ENCODE data around the gene TMUB1.

Gene TMUB1

DNA sequence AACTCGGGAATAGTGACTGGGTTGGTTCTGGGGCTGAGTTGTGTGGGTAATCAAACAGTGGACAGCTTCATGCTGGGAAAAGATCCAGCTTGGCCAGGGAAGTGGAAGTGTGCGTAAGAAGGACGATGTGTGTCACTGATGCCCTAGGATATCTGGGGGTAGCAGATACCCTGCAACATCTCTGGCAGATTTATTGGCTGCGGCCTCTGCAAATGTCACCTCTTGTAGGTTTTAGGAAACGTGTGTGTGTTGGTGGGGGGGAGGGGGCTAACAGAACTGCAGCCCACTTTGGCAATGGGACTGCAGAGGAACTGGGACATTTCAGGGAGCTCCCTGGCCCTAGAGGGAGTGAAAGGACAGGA, 2.0 kb upstream of the TMUB1 start:
- no peak for DNase-seq (ENCODE audit: low spot score)

DNA sequence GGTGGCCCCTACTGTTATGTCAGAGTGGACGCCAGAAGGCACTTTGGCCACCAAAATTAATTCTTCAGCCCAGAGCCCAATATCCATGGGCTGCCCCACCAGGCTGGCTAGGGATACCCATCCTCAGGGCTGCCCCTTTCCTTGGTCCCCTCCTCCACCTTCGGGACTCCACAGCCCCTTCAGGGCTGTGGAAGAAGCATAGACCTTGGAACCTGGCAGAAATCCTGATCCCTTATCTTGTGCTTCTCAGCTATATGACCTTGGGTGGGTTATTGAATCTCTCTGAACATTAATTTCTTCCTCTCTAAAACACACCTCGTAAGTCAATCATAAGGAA, 499 bp upstream of the TMUB1 start:
- no peak for DNase-seq (ENCODE audit: low spot score)

DNA sequence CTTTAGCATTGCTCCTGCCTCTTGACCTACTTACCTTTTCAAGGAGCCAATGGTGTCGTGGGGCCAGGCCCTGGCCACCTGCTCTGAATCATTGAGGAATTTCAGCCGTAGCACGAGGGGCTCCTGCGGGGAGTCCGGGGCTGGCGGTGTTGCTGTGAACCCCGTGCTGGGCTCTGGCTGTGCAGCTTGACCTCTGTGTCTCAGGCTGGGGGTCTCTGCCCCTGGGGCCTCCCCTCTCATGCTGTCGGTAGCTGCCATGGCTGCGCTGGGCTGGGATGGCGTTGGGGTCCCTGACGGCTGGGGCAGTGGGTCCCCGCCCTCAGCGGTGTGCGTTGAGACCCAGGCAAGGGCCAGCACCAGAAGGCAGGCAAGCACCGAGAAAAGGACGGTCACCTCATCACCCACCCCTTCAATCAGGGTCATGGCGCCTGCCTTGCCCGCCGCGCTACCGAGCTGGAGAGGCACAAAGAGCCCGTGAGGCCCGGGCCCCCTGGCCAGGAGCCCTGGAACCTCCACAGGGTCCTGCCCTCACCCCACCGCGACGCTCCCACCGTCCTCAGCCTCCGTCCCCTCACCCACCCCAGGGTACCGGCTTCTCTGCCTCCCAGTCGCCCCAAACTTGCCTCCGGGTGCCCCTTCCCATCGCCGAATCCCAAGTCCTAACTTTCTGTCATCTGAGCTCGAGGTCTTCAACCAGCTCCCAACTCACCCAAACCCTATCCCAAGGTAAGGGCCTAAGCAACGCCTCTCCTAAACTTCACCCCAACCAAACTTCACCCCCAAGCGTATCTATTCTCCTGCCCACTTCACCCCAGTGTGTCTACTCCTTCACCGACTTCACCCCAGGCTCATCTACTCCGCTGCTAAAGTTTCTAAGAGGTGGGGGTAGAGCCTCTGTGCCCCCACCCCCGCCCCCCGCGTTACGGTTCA, 887 bp downstream of the TMUB1 start:
- no peak for DNase-seq (ENCODE audit: low spot score)

DNA sequence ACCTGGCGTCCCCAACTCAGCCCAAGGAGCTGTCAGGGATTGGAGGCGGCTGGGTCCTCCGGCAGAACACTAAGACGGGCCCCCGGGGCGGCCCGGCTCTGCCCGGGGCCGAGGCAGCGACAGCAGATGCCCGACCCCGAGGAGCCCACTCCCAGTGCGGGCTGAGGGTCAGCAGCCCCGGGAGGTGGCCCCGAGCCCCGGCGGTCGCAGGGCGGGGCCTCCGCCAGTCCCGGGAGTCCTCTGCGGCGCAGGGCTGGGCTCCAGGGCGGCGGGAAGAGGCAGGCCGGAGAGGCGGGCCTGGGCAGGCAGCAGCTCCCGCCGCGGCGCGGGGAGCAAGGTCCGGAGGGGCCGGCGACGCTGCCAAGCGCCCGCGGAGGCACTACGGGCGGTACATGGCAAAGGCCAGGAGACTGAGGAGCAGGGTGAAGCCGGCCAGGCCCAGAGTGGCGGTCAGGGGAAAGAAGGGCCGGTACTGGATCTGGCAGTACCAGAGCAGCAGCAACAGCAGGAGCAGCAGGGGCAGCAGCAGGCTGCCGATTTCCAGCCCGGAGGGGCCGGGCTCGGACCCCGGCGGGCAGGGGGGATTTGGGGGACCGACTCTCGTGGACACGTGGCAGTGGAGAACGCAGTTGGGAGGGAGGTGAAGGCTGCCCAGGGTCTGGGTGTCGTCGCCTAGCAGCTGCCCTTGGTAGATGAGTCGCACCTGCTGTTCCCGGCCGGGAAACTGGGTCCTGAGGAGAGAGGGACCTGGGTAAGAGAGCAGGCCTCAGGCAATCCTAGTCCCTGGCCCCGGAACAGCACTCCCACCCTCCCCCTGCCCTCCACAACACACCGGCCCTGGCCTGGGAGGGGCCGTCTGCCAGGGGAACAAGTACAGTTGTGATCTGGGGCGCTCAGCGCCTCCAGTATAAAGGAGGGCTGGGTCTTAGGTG, 1.9 kb downstream of the TMUB1 start:
- no peak for DNase-seq (ENCODE audit: low spot score)

DNA sequence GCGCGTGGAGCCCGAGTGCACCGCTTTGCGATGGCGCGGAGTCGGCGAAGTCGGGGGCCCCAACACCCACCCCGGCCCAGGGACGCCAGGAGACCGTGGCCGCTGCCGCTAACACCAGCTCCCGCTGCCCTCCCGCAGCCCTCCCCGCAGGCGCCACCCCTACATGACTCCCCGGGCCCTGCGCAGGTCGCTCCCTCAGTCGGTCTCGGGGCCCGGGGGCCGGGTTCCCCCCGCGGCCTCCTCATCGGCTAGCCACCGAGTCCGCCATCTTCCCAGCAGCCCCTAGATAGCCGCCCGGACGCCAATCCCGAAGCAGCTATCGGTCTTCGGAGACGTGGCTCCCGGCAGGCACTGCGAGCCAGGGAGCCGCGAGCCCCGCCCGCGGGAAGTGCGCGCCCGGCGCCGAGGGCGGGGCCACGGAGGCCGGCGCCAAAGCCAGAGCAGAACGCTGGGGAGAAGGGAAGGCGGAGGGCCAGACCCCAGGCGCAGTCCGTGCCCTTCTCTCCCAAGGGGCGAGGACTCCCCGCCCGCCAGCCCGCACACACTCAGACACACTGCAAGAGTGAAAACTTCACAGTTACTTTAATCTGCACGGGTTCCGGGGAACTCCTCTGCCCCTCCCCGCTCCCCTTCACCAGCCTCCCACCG, 2.6 kb downstream of the TMUB1 start, which contains the start of gene FASTK:
Gene FASTK, minus strand, starts transcription at position 288 of the 648 bp plus-strand sequence. Its CDS starts 43 bp downstream, at position 245.
- peak; percentile 87 for DNase-seq (ENCODE audit: low spot score)

DNA sequence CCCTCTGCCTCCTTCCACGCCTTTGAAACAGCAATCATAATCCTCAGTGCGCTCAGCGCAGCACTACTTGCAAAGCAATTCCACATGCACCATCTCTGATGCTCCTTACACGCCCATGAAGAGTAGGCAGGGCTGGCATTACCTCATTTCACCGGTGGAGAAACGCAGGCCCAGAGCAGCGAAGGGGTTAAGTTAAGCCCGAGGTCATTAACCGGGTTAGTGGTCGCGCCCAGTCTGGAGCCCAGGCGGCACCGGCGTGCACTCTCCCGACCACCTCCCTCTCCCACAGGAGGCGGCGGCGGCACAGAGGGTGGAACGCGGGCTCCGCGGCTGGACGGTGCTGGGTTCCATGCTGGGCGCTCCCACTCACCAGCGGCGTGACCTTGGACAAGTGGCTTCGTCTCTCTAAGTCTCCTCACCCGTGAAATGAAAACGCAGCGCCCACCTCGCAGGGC, 3.2 kb downstream of the TMUB1 start:
- DNase-seq (ENCODE audit: low spot score) = no peak

DNA sequence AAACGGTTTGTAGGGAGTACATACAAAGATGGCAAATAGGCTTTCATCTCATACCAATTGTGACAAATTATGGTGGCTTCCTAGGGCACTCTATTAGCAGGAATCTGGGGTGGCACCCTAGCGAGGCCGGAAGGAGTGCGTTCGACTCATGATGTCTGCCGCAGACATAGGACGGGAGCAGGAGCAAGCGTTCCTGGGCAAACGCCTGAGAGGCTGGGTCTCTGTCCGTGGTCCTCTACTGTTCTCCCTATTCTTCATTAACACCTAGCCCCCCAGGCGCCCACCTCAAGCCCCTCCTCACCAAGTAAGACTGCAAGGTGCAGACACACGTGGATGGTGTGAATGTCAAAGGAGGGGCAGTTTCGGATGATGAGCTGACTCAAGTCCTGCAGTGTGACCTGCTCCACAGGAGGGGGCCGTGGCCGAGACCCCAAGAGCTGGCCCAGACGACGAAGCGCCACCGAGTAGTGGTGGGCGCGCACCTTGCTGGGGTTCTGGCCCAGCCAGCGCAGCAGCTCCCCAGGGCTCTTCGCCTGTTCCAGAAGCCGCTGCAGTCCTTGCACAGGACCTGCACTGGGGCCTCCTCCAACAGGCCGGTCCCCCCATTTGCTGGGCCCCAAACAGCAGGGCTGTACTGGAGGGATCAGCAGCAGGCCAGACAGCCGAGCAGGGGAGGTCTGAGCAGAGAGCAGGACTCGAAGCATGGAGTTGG, 3.9 kb downstream of the TMUB1 start:
- DNase-seq (ENCODE audit: low spot score) = no peak

DNA sequence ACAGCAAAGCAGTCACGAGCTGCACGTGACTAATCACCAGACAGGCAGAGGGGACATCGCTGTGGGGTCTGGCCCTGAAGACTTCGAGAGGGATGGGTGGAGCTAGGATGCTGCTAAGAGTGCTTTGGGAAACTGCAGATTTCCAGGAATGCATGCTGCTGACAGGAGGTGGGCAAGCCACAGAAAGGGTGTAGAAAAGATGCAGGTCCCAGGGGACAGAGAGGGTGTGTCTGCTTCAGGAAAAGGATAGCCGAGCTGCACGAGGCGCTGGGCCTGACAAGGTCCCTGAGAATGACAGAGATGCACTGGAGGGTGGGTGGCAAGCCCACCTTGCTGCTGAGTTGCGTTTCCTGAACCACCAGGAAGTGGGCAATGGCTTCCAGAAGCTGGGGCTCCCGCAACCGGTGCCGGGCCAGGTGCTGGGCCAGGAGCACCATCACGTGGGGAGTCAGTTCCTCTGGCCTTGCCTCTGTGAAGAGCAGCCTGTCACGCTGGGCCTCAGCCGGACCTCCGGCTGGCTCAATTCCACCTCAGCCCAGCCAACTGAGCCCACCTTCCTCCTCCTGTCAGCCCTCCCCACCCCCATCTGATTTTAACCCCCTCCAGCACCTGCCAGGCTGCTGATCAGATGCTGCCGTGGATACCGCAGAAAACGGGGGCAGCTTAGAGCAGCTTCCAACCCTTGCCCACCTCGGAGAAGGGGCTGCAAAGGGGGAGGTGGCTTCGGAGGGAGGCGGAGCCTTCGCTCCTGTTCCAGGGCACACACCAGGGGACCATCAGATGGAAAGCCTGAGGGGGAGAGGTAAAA, 4.9 kb downstream of the TMUB1 start:
- DNase-seq (ENCODE audit: low spot score) = no peak

DNA sequence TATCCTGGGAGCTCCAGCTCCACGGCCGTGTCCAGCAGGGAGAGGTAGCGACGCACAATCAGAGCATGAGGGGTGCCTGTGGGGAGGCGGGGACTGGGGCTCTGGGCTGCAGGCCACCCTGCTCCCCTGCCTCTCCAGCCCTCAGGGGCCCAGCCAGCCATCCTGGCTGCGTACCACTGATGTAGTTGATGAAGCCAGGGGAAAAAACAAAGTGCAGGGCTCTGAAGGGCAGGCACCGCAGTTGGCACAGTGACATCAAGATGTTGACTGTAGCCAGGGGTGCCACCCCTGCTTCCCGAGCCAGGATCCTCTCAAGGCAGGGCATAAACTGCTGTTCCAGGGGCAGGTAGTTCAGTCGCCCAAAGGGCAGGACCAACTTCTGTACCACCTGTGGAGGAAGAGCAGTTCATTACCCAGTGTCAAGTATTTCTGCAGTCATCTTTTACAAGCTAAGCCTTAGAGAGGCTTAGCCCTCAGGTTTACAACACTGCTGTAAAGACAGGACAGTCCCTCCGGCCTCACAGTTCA, 5.5 kb downstream of the TMUB1 start:
- DNase-seq (ENCODE audit: low spot score) = no peak

DNA sequence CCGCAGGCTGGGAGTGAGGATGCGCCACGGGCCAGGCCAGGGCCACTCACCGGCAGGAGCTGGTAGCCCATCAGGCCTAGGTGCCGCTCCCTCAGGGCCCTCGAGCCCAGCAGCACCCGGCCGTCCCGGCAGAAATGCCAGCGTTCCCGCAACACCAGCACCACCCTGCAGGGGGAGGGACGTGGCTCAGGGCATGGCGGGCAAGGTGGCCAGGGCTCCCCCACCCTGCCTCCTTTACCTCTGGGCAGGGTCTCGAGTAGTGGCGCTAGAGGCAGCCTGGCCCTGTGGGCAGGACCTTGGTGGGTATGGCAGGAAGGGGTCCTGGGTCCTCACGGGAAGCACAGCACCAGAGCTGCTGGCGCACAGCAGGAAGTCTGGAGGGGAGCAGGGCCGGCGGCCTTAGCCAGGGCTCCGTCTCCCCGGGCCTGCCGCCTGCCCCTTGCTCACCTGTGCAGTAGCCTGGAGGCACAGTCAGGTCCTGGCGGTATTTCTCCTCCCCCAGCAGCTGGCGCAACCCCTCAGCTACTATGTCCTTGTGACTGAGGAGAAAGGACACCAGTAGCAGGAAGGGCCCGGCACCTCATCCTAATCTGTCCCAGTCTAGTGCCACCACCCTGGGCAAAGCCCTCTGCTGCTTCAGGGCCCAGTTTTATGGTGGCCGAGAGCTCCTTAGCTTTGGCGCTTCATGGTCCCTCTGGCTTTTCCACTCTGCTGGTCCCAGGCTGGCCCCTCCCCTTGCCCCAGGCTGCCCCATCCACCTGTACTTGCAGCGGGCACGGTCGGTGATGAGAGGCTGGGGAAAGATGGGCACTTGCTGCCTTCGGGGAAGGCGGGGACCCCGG, 6.2 kb downstream of the TMUB1 start:
- no peak for DNase-seq (ENCODE audit: low spot score)

DNA sequence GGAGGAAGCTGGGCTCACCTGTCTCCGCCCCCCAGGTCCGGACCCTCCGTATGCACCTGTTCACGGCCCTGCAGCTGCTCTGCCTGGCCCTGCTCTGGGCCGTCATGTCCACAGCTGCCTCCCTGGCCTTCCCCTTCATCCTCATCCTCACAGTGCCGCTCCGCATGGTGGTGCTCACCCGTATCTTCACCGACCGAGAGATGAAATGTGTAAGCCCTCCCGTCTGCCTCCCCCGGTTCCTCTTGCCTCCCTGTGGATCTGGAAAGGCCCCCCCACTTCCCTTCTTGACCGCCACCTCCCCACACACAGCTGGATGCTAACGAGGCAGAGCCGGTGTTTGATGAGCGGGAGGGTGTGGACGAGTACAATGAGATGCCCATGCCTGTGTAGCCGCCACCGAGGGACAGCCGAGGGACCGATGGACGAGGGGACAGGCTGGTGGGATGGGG, 7.3 kb downstream of the TMUB1 start:
- no peak for DNase-seq (ENCODE audit: low spot score)

DNA sequence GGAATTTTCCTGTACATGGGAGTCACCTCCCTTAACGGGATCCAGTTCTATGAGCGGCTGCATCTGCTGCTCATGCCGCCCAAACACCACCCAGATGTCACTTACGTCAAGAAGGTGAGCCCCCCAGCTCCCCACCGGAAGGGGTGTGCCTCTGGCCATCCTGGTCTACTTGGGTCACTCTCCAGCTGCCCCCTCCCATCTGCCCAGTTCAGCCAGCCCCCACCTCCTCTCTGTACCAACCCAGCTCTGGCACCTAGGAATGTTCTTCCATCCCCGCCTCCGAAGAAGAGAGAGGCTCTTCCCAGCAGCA, 7.7 kb downstream of the TMUB1 start:
- DNase-seq (ENCODE audit: low spot score) = no peak

DNA sequence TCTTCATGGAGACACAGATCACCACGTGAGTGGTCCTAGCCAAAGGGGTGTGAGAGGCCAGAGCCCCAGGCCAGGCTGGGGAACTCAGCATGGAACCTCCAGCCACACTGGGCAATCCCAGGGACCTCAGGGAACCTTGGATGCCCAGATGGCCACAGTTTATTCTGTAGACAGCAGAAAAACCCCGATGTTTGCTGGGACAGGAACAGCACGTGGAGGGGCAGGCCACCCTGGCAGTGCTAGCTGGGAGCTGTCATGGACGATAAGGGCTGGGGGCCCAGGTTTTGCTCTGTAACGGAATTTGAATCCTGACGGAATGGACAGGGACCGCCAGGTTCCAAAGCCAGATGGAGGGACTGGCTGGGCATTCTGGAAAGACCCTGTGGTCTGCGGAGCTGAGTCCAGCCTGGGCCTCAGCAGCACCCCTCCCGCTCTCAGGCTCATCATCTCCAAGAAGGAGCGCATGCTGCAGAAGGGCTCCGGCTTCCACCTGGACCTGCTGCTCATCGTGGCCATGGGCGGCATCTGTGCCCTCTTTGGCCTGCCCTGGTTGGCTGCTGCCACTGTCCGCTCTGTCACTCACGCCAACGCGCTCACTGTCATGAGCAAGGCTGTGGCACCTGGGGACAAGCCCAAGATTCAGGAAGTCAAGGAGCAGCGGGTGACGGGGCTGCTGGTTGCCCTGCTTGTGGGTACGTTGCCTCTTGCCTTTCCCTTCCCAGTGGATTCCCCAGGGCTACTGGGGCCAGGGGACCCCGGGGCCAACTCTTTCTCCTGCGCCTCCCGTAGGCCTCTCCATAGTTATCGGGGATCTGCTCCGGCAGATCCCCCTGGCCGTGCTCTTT, 8.3 kb downstream of the TMUB1 start:
- no peak for DNase-seq (ENCODE audit: low spot score)

DNA sequence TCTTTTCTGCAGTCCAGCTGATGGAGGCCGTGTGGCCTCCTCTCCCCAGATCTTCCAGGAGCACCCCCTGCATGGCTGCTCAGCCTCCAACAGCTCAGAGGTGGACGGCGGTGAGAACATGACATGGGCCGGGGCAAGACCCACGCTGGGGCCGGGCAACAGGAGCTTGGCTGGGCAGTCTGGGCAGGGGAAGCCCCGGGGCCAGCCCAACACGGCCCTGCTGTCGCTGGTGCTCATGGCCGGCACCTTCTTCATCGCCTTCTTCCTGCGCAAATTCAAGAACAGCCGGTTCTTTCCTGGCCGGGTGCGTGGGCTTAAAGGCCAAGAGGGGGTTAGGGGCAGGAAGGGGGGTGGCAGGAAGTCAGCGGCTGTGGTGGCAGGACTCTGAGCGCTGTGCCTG, 9.3 kb downstream of the TMUB1 start:
- no peak for DNase-seq (ENCODE audit: low spot score)

DNA sequence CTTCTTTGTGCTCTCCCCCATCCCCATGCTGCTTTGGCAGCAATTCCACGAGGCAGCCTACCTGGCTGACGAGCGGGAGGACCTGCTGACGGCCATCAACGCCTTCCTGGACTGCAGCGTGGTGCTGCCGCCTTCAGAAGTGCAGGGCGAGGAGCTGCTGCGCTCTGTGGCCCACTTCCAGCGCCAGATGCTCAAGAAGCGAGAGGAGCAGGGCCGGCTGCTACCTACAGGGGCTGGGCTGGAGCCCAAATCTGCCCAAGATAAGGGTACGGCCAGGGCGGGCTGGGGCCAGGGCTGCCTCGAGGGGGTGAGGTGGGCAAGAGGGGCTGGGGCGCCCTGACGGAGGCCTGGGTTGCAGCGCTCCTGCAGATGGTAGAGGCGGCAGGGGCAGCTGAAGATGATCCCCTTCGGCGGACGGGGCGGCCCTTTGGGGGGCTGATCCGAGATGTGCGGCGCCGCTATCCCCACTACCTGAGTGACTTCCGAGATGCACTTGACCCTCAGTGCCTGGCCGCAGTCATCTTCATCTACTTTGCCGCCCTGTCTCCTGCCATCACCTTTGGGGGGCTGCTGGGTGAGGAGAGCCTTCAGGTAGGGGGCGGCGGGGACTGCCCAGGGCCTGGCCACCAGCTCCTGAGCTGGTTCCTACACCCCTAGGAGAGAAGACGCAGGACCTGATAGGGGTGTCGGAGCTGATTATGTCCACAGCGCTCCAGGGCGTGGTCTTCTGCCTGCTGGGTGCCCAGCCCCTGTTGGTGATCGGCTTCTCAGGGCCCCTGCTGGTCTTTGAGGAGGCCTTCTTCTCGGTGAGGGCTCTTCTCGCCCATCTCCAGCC, 12.0 kb downstream of the TMUB1 start:
- no peak for DNase-seq (ENCODE audit: low spot score)

DNA sequence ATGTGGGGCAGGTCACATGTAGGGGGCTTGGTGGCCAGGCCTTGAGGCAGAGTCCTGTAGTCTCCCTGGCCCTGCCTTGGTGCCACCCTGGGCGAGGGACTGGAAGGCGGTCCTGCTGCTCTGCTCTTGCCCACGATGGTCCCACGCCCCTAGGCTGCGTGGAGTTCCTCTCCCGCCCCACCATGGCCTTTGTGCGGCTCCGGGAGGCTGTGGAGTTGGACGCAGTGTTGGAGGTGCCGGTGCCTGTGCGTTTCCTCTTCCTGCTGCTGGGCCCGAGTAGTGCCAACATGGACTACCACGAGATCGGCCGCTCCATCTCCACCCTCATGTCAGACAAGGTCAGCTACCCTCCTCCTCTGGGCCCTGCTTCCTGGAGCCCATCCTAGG, 12.7 kb downstream of the TMUB1 start:
- no peak for DNase-seq (ENCODE audit: low spot score)

DNA sequence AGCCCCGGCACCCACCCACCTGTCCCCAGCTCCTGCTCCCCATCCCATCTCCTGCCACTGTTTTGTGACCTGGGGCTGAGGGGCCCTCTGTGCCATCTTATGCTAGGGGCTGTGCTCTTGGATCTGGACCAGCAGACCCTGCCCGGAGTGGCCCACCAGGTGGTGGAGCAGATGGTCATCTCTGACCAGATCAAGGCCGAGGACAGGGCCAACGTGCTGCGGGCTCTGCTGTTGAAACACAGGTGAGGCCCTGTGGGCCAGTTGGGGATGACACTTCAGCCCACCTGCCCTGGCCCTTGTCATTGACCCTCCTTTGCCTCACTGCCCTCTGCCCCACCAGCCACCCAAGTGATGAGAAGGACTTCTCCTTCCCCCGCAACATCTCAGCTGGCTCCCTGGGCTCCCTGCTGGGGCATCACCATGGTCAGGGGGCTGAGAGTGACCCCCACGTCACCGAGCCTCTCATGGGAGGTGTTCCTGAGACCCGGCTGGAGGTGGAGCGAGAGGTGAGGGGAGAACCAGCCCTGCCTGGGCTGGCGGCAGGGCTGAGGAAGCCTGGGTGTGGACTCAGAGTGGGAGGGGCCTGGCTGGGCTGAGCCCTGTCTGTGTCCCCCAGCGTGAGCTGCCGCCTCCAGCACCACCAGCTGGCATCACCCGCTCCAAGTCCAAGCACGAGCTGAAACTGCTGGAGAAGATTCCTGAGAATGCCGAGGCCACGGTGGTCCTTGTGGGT, 13.3 kb downstream of the TMUB1 start:
- no peak for DNase-seq (ENCODE audit: low spot score)

Measured in CD4-positive, alpha-beta T cell treated with Interleukin-15 for 4 hours (primary cell).